NCI-H82 (cell line): Measurements from ENCODE around the gene RAB3A.

ENCODE experiments used
- DNase-seq: peaks from one replicate; lab custom pipeline; 2025; lab: John Stamatoyannopoulos, UW

RAB3A gene

GRCh38 chr19:18197306-18197705 lies 6.5 kb downstream of the RAB3A start:
- DNase-seq = no peak

- no peak for DNase-seq
These were observed 7.4 kb downstream of the RAB3A start for GRCh38 chr19:18196511-18196845.

- peak; percentile 73 for DNase-seq
These were observed 9.1 kb downstream of the RAB3A start for GRCh38 chr19:18194554-18195238.

GRCh38 chr19:18194181-18194530 lies 9.7 kb downstream of the RAB3A start:
- DNase-seq = no peak

- DNase-seq = peak; percentile 71
These were observed 10.3 kb downstream of the RAB3A start for GRCh38 chr19:18193388-18194180.

- peak; percentile 100 for DNase-seq
These were observed 11.0 kb downstream of the RAB3A start, which contains the start of gene MPV17L2 for GRCh38 chr19:18192673-18193387. Gene MPV17L2 (plus strand): TSS chr19:18193218. CDS start chr19:18193282, 64 bp downstream.

GRCh38 chr19:18191640-18192062 lies 12.2 kb downstream of the RAB3A start:
- DNase-seq = peak; percentile 66

- no peak for DNase-seq
These were observed 13.6 kb downstream of the RAB3A start for GRCh38 chr19:18190278-18190677.

- no peak for DNase-seq
These were observed 18.3 kb downstream of the RAB3A start for GRCh38 chr19:18185538-18185937.

- DNase-seq = no peak
These were observed 20.3 kb downstream of the RAB3A start for GRCh38 chr19:18183529-18183928.

- no peak for DNase-seq
These were observed 23.9 kb downstream of the RAB3A start for GRCh38 chr19:18179957-18180356.

- no peak for DNase-seq
These were observed 27.2 kb downstream of the RAB3A start for GRCh38 chr19:18176367-18177310.

GRCh38 chr19:18174983-18175382 lies 28.9 kb downstream of the RAB3A start:
- DNase-seq = no peak

GRCh38 chr19:18173572-18174288 lies 30.1 kb downstream of the RAB3A start, which contains the start of gene IFI30:
Gene IFI30 (plus strand): TSS chr19:18173813. CDS start chr19:18173842, 29 bp downstream.
- DNase-seq = peak; percentile 87

GRCh38 chr19:18173054-18173571 lies 30.7 kb downstream of the RAB3A start:
- DNase-seq = no peak

GRCh38 chr19:18172331-18173053 lies 31.4 kb downstream of the RAB3A start:
- DNase-seq = no peak

- DNase-seq = no peak
These were observed 32.1 kb downstream of the RAB3A start for GRCh38 chr19:18171605-18172327.

GRCh38 chr19:18170714-18171255 lies 33.1 kb downstream of the RAB3A start:
- no peak for DNase-seq
